PC-9 (cell line): ENCODE data around the gene LCE1D.

Source experiments
- EZH2 ChIP-seq: fragments of 200-600 bp; sonication (generic); IDR thresholded peaks from 2 replicates; pipeline ENCODE4 v1.8.0; 2017; ENCODE audit warnings: antibody characterized with exemption, low read depth
- TF ChIP-seq, protein P1 (sequence below): fragments of 200-600 bp; sonication (generic); conservative IDR thresholded peaks from 2 replicates; pipeline ENCODE4 v1.6.1; 2017; ENCODE audit warnings: mixed run types, antibody characterized with exemption, mild to moderate bottlenecking, moderate library complexity

DNA sequence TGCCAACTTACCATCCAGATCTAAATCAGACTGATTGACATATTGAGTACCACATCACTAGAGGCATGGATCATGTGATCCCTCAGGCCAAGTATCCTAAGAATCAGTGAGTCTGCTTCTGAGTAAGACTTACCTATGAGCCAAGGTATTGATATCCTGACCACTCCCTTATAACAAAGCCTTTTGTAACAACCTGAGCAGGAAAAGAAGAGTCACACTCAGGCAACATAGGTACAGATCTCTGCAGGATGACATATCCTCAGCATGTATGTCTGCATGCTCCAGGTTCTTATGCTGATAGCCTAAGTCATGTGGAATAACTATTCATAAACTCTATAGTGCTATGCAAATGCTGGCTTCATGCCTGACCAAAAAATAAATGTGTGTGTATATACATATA is 28.4 kb downstream of the LCE1D start:
- TF ChIP-seq, protein P1, sequence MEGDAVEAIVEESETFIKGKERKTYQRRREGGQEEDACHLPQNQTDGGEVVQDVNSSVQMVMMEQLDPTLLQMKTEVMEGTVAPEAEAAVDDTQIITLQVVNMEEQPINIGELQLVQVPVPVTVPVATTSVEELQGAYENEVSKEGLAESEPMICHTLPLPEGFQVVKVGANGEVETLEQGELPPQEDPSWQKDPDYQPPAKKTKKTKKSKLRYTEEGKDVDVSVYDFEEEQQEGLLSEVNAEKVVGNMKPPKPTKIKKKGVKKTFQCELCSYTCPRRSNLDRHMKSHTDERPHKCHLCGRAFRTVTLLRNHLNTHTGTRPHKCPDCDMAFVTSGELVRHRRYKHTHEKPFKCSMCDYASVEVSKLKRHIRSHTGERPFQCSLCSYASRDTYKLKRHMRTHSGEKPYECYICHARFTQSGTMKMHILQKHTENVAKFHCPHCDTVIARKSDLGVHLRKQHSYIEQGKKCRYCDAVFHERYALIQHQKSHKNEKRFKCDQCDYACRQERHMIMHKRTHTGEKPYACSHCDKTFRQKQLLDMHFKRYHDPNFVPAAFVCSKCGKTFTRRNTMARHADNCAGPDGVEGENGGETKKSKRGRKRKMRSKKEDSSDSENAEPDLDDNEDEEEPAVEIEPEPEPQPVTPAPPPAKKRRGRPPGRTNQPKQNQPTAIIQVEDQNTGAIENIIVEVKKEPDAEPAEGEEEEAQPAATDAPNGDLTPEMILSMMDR: no peak
- no peak for TF ChIP-seq EZH2
